ENCODE results near the gene ABHD2.
"Not testable (repeated sequence)": the region's sequence is repeated elsewhere in the genome, so short reads cannot be mapped to it uniquely, and the experiment has no call there.

The ABHD2 gene

GRCh38 chr15:89225588-89225987 lies 137.3 kb downstream of the ABHD2 start:
- TF ChIP-seq MAX (IDR thresholded peaks at IDR 0.05; ENCODE audit: low read depth, low read length), result no peak
- TF ChIP-seq CTCF (IDR thresholded peaks at IDR 0.05; ENCODE audit: low read depth, low read length), result no peak
- TF ChIP-seq POLR2A (IDR thresholded peaks at IDR 0.05; ENCODE audit: extremely low read depth, insufficient read length), result no peak
- TF ChIP-seq MYC (IDR thresholded peaks at IDR 0.05; ENCODE audit: low read depth, low read length), result no peak
- no peak for DNase-seq (ENCODE audit: low read depth)
- H3K4me3 ChIP-seq (ENCODE audit: low read depth, low read length), result no peak overlapping the region

- no peak for TF ChIP-seq MAX (IDR thresholded peaks at IDR 0.05; ENCODE audit: low read depth, low read length)
- no peak for TF ChIP-seq POLR2A (IDR thresholded peaks at IDR 0.05; ENCODE audit: extremely low read depth, insufficient read length)
- no peak for TF ChIP-seq MYC (IDR thresholded peaks at IDR 0.05; ENCODE audit: low read depth, low read length)
- TF ChIP-seq CTCF (IDR thresholded peaks at IDR 0.05; ENCODE audit: low read depth, low read length), result no peak
- no peak for DNase-seq (ENCODE audit: low read depth)
Observed at GRCh38 chr15:89226359-89227221, 138.3 kb downstream of the ABHD2 start.

GRCh38 chr15:89227425-89227824 lies 139.2 kb downstream of the ABHD2 start:
- no peak for DNase-seq (ENCODE audit: low read depth)
- TF ChIP-seq POLR2A (IDR thresholded peaks at IDR 0.05; ENCODE audit: extremely low read depth, insufficient read length), result no peak
- no peak for TF ChIP-seq CTCF (IDR thresholded peaks at IDR 0.05; ENCODE audit: low read depth, low read length)
- no peak for TF ChIP-seq MAX (IDR thresholded peaks at IDR 0.05; ENCODE audit: low read depth, low read length)
- no peak overlapping the region for H3K4me3 ChIP-seq (ENCODE audit: low read depth, low read length)

More at GRCh38 chr15:89226359-89227221, 138.3 kb downstream of the ABHD2 start:
- no peak overlapping the region for H3K4me3 ChIP-seq (ENCODE audit: low read depth, low read length)

GRCh38 chr15:89230277-89230676 lies 142.0 kb downstream of the ABHD2 start:
- TF ChIP-seq MYC (IDR thresholded peaks at IDR 0.05; ENCODE audit: low read depth, low read length) (no peak), CTCF (IDR thresholded peaks at IDR 0.05; ENCODE audit: low read depth, low read length) (peak; percentile 18)
- peak; percentile 45 for DNase-seq (ENCODE audit: low read depth)
- H3K4me3 ChIP-seq (ENCODE audit: low read depth, low read length), result no peak overlapping the region

GRCh38 chr15:89231832-89232231 lies 143.6 kb downstream of the ABHD2 start:
- no peak for DNase-seq (ENCODE audit: low read depth)
- TF ChIP-seq CTCF (IDR thresholded peaks at IDR 0.05; ENCODE audit: low read depth, low read length) (no peak), MAX (IDR thresholded peaks at IDR 0.05; ENCODE audit: low read depth, low read length) (no peak), MYC (IDR thresholded peaks at IDR 0.05; ENCODE audit: low read depth, low read length) (no peak)
- no peak overlapping the region for H3K4me3 ChIP-seq (ENCODE audit: low read depth, low read length)

GRCh38 chr15:89239883-89240810 lies 151.9 kb downstream of the ABHD2 start:
- not testable (repeated sequence) for H3K4me3 ChIP-seq (ENCODE audit: low read depth, low read length); DNase-seq (ENCODE audit: low read depth)
